KMS-11 (cell line): ENCODE measurements around the gene GUCY2F.
A peak's percentile ranks its signal among the peaks of the same experiment; 100 is the strongest.

Source experiments
- H2AFZ ChIP-seq: fragments of 200-600 bp; sonication (generic); 2 replicates; pipeline ENCODE4 v1.6.1; 2016; ENCODE audit warnings: antibody characterized with exemption, mixed run types, low read depth
- H3K27ac ChIP-seq: fragments of 200-600 bp; sonication (generic); 2 replicates; pipeline ENCODE4 v1.6.1; 2016; ENCODE audit warnings: mild to moderate bottlenecking, mixed run types
- H3K27me3 ChIP-seq: fragments of 200-600 bp; sonication (generic); 2 replicates; pipeline ENCODE4 v1.6.1; 2017; ENCODE audit warnings: mild to moderate bottlenecking, low read depth, mixed run types, moderate library complexity; ENCODE audit not compliant: insufficient read depth
- H3K36me3 ChIP-seq: fragments of 200-600 bp; sonication (generic); 2 replicates; pipeline ENCODE4 v1.6.1; 2017; ENCODE audit warnings: mild to moderate bottlenecking, mixed run types; ENCODE audit not compliant: insufficient read depth
- H3K4me1 ChIP-seq: fragments of 200-600 bp; sonication (generic); 2 replicates; pipeline ENCODE4 v1.6.1; 2016; ENCODE audit warnings: mild to moderate bottlenecking, low read depth, mixed run types; ENCODE audit not compliant: poor library complexity, severe bottlenecking
- H3K4me2 ChIP-seq: fragments of 200-600 bp; sonication (generic); 2 replicates; pipeline ENCODE4 v1.7.0; 2016; ENCODE audit warnings: mild to moderate bottlenecking, mixed run types
- H3K4me3 ChIP-seq: fragments of 200-600 bp; sonication (generic); IDR thresholded peaks from 2 replicates; pipeline ENCODE4 v1.6.1; 2017; ENCODE audit warnings: low read depth, low read length, mixed read lengths; ENCODE audit not compliant: insufficient read depth
- H3K79me2 ChIP-seq: fragments of 200-600 bp; sonication (generic); 2 replicates; pipeline ENCODE4 v1.6.1; 2016; ENCODE audit warnings: low read depth, mixed run types; ENCODE audit not compliant: insufficient read depth
- H3K9ac ChIP-seq: fragments of 200-600 bp; sonication (generic); 2 replicates; pipeline ENCODE4 v1.6.1; 2016; ENCODE audit warnings: mild to moderate bottlenecking, mixed run types
- H4K20me1 ChIP-seq: fragments of 200-600 bp; sonication (generic); 2 replicates; pipeline ENCODE4 v1.6.1; 2016; ENCODE audit warnings: mild to moderate bottlenecking, mixed run types; ENCODE audit not compliant: insufficient read depth
- TF ChIP-seq, protein P1 (sequence below): fragments of 200-600 bp; sonication (generic); conservative IDR thresholded peaks from 2 replicates; pipeline ENCODE4 v1.6.1; 2017; ENCODE audit warnings: low read depth, mild to moderate bottlenecking, antibody characterized with exemption, low read length, moderate library complexity, mixed read lengths

GUCY2F gene

GRCh38 chrX:109390556-109390955 is 91.3 kb downstream of the GUCY2F start:
- Histone ChIP-seq H3K4me3 (no peak overlapping the region), H3K27me3 (no peaks in the 10 kb centered on the region), H3K9ac (no peak overlapping the region), H3K4me2 (no peak overlapping the region), H3K36me3 (no peaks in the 10 kb centered on the region), H3K79me2 (no peaks in the 10 kb centered on the region), H3K4me1 (no peaks in the 10 kb centered on the region), H2AFZ (no peak overlapping the region), H4K20me1 (no peaks in the 10 kb centered on the region), H3K27ac (no peak overlapping the region)
- TF ChIP-seq, protein P1, sequence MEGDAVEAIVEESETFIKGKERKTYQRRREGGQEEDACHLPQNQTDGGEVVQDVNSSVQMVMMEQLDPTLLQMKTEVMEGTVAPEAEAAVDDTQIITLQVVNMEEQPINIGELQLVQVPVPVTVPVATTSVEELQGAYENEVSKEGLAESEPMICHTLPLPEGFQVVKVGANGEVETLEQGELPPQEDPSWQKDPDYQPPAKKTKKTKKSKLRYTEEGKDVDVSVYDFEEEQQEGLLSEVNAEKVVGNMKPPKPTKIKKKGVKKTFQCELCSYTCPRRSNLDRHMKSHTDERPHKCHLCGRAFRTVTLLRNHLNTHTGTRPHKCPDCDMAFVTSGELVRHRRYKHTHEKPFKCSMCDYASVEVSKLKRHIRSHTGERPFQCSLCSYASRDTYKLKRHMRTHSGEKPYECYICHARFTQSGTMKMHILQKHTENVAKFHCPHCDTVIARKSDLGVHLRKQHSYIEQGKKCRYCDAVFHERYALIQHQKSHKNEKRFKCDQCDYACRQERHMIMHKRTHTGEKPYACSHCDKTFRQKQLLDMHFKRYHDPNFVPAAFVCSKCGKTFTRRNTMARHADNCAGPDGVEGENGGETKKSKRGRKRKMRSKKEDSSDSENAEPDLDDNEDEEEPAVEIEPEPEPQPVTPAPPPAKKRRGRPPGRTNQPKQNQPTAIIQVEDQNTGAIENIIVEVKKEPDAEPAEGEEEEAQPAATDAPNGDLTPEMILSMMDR: no peak

- Histone ChIP-seq H3K27ac (no peak overlapping the region), H4K20me1 (no peaks in the 10 kb centered on the region)
- TF ChIP-seq, protein P1: no peak
These were observed 92.0 kb downstream of the GUCY2F start for GRCh38 chrX:109389917-109390316.

GRCh38 chrX:109384699-109385098 is 97.2 kb downstream of the GUCY2F start:
- Histone ChIP-seq H3K9ac (no peak overlapping the region), H3K4me1 (no peaks in the 10 kb centered on the region), H3K4me3 (no peak overlapping the region), H3K4me2 (no peak overlapping the region), H4K20me1 (no peaks in the 10 kb centered on the region), H3K36me3 (no peaks in the 10 kb centered on the region), H3K79me2 (no peaks in the 10 kb centered on the region), H2AFZ (no peak overlapping the region), H3K27ac (no peak overlapping the region), H3K27me3 (no peaks in the 10 kb centered on the region)
- TF ChIP-seq, protein P1: peak; percentile 65

More at GRCh38 chrX:109389917-109390316, 92.0 kb downstream of the GUCY2F start:
- H3K36me3 ChIP-seq: no peaks in the 10 kb centered on the region
- H3K79me2 ChIP-seq: no peaks in the 10 kb centered on the region
- no peak overlapping the region for H3K4me2 ChIP-seq
- H3K4me1 ChIP-seq: no peaks in the 10 kb centered on the region
- H3K9ac ChIP-seq: no peak overlapping the region
- H2AFZ ChIP-seq: no peak overlapping the region
- H3K27me3 ChIP-seq: no peaks in the 10 kb centered on the region
- no peak overlapping the region for H3K4me3 ChIP-seq

DNA sequence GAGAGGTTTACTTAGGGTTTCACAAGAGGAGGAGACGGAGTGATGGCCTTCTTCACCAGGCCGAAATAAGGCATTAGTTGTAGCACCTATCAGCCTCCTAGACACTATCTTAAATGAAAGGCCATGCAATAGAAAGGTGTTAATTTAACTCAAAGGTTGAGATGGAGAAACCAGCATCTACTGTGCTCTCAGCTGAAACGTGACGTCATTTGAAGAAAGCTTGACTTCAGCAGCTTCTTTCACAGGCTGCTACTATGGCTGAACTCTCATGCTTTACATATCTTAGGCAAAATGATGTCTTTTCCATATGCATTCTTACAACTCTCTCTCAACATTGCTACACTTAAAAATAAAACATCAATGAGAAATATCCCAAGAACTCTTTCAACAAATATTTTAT is 99.6 kb downstream of the GUCY2F start:
- H3K4me1 ChIP-seq: no peaks in the 10 kb centered on the region
- no peaks in the 10 kb centered on the region for H3K79me2 ChIP-seq
- no peak overlapping the region for H3K4me2 ChIP-seq
- no peak overlapping the region for H3K27ac ChIP-seq
- H3K36me3 ChIP-seq: no peaks in the 10 kb centered on the region
- H4K20me1 ChIP-seq: no peaks in the 10 kb centered on the region
- no peak overlapping the region for H3K9ac ChIP-seq
- TF ChIP-seq, protein P1: no peak
- no peak overlapping the region for H3K4me3 ChIP-seq
- H2AFZ ChIP-seq: no peak overlapping the region
- H3K27me3 ChIP-seq: no peaks in the 10 kb centered on the region
